Measurements from ENCODE around the gene U2SURP. TPM values are rescaled to one million over a fixed set of nuclear protein-coding genes. Genes with fewer than 3 reads are reported as not detected.
"Not testable (repeated sequence)": the region's sequence is repeated elsewhere in the genome, so short reads cannot be mapped to it uniquely, and the experiment has no call there.

The U2SURP gene
- total RNA-seq, 1 donor from 2014 or later, result 40.8 TPM

DNA sequence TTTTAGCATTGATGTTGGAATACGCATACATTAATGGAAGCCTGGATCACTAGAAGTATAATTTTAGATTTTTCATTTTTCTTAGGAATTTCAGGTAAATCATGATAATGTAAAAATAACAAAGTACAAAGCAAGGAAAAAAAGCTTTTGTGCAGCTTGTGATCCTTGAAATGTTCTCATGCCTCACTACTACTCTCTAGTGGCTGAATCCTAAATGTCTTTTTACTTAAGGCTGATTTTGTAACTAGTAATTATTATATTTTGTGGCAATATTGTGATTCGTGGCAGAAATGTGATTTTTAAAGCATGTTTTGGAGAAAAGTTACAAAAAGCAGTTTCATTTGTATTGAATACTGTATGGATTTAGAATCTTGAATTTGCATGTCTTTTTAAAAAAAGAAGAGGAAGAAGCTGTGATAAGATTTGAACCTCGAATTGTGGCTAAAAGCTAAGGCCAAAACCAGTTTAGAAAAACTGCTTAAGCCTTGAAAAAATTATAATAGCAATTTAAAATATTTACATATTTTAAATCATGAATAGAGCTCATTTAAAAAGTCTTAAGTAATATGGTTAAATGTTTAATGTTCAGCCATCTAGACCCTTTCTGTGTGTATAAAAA lies 39.0 kb downstream of the U2SURP start:
- Histone ChIP-seq H3K36me3 (ENCODE audit: control insufficient read depth, insufficient read depth, low read length) (peaks cover 4% of the 10 kb centered on the region), H3K4me3 (ENCODE audit: low read depth, low read length) (no peak overlapping the region), H3K27me3 (ENCODE audit: control insufficient read depth, insufficient read depth, low read length) (no peaks in the 10 kb centered on the region)
- DNase-seq (ENCODE audit: low read depth) (peak; percentile 56), FAIRE-seq (no peak)
- peak; percentile 25 for TF ChIP-seq CTCF (IDR thresholded peaks at IDR 0.05; ENCODE audit: insufficient read depth, low read length, severe bottlenecking)

DNA sequence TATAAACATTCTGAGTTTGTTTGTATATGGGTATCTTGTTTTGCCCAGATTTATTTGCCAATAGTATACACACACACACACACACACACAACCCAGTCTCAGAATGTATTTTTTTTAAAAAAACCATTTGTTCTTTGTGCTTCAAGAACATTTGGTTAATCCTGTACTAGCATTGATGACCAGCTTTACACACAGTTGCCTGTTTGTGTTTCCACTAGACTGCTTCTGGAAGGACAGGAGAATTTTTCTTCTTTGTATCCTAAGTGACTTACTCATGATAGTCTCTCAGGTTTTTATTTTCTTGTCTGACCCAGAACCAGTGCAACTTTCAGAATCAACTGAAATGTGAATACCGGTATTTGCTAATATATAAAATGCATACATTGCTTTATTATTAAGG lies 40.5 kb downstream of the U2SURP start:
- DNase-seq (ENCODE audit: low read depth) (no peak), FAIRE-seq (no peak)
- no peak for TF ChIP-seq CTCF (IDR thresholded peaks at IDR 0.05; ENCODE audit: insufficient read depth, low read length, severe bottlenecking)
- H3K4me3 ChIP-seq (ENCODE audit: low read depth, low read length), result no peak overlapping the region
- no peaks in the 10 kb centered on the region for H3K27me3 ChIP-seq (ENCODE audit: control insufficient read depth, insufficient read depth, low read length)
- peaks cover 4% of the 10 kb centered on the region for H3K36me3 ChIP-seq (ENCODE audit: control insufficient read depth, insufficient read depth, low read length)

- no peak for FAIRE-seq
- Histone ChIP-seq H3K27me3 (ENCODE audit: control insufficient read depth, insufficient read depth, low read length) (no peaks in the 10 kb centered on the region), H3K4me3 (ENCODE audit: low read depth, low read length) (no peak overlapping the region), H3K36me3 (ENCODE audit: control insufficient read depth, insufficient read depth, low read length) (peaks cover 6% of the 10 kb centered on the region)
- no peak for DNase-seq (ENCODE audit: low read depth)
- no peak for TF ChIP-seq CTCF (IDR thresholded peaks at IDR 0.05; ENCODE audit: insufficient read depth, low read length, severe bottlenecking)
Observed at GRCh38 chr3:143045639-143046038, 44.3 kb downstream of the U2SURP start.

- H3K27me3 ChIP-seq (ENCODE audit: control insufficient read depth, insufficient read depth, low read length); FAIRE-seq; H3K36me3 ChIP-seq (ENCODE audit: control insufficient read depth, insufficient read depth, low read length); H3K4me3 ChIP-seq (ENCODE audit: low read depth, low read length); DNase-seq (ENCODE audit: low read depth): not testable (repeated sequence)
Observed at GRCh38 chr3:143046075-143046474, 44.7 kb downstream of the U2SURP start.

DNA sequence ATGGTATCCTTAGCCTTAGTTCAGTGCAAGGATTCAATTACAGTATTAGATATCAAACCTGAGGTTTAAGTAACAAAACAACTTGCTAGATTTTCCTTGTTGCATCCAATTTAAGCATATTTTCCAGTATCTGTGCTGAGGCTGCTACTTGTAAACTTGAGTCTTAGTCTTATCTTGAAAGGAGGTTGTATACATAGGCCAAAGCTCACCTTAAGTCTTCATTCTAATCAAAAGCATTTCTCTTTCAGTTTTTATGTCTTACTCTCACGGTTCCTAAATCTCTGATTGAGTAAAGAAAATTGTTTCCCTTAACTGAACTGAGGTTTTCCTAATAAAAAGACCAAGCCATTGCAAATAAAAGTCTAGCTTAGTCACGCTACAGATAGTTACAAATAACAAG lies 52.6 kb downstream of the U2SURP start:
- Histone ChIP-seq H3K36me3 (ENCODE audit: control insufficient read depth, insufficient read depth, low read length) (peaks cover 8% of the 10 kb centered on the region), H3K27me3 (ENCODE audit: control insufficient read depth, insufficient read depth, low read length) (no peaks in the 10 kb centered on the region), H3K4me3 (ENCODE audit: low read depth, low read length) (no peak overlapping the region)
- DNase-seq (ENCODE audit: low read depth), result no peak
- no peak for TF ChIP-seq CTCF (IDR thresholded peaks at IDR 0.05; ENCODE audit: insufficient read depth, low read length, severe bottlenecking)
- FAIRE-seq, result no peak

DNA sequence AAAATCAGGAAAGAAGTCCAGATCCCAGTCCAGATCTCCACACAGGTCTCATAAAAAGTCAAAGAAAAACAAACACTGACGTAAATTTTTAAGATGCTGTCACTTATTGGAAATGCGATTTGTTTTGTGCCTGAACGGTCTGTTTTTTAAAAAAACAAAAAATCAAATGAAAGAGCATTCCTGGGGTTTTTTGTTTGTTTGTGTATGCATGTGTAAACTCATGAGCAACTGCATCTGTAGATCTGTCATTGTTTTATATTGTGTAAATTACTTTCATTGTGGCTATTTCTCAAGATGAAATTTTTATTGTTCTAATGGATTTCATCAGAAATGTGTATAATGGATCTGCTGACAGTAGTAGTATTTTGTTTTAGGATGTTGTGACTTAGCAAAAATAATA lies 55.0 kb downstream of the U2SURP start:
- Histone ChIP-seq H3K27me3 (ENCODE audit: control insufficient read depth, insufficient read depth, low read length) (no peaks in the 10 kb centered on the region), H3K4me3 (ENCODE audit: low read depth, low read length) (no peak overlapping the region), H3K36me3 (ENCODE audit: control insufficient read depth, insufficient read depth, low read length) (peaks cover 7% of the 10 kb centered on the region)
- FAIRE-seq (no peak), DNase-seq (ENCODE audit: low read depth) (no peak)
- no peak for TF ChIP-seq CTCF (IDR thresholded peaks at IDR 0.05; ENCODE audit: insufficient read depth, low read length, severe bottlenecking)
